HG03342 (cell line): ENCODE data around the gene TMEM82.

Experiments
- ATAC-seq: cut with Tn5 transposase; IDR thresholded peaks from one replicate; pipeline ENCODE4 v1.9.1; 2021; ENCODE audit warnings: mild to moderate bottlenecking, moderate library complexity; ENCODE audit not compliant: unreplicated experiment

Gene TMEM82

DNA sequence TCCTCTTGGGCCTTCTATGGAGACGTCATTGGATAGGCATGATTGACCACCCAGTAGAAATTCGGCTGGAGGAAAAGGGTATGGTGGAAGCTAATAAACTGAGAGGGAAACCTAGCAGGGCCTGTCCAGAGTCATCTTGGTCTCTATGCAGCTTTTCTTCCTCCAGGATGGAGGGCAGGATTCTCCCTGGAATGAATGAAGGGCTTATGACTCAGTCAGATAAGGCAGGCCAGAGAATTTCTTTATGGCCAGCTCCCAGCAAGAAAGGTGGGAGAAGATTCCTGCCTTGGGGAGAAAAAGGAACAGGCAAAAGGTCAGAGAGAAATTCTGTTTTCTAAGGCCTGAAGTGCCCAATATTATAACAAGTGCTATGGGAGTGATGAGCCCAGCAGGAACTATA, 33.4 kb downstream of the TMEM82 start:
- ATAC-seq: no peak

DNA sequence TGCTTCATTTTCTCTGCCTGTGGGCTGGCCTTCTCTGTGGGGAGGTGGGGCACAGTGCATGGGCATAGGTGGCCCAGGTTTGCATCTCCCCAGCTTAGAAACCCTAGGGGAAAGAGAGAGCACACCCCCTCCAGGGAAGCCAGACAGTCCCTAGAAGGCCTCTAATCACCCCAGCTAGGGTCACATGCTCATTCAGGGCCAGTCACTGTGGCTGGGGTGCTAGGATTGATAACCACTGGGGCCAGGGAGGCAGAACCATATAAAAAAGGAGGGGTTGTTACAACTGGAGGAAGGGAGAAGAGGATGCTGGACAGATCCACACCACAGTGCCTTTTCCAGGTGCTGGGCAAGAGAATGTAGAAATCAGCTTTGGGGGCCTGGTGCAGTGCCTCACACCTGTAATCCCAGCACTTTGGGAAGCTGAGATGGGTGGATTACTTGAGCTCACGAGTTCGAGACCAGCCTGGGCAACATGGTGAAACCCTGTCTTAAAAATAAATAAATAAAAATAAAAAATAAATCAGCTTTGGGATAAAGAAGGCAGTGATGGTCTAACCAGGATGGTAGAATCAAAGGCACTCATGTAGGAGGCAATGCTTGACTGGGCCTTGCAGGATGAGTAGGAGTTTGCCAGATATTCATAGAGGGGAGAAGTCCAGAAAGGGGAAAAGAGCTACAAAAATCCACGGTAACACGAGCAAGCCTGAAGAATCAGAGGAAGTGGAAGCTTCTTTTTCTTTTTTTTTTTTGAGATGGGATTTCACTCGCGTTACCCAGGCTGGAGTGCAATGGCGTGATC, 35.8 kb downstream of the TMEM82 start:
- ATAC-seq: no peak

DNA sequence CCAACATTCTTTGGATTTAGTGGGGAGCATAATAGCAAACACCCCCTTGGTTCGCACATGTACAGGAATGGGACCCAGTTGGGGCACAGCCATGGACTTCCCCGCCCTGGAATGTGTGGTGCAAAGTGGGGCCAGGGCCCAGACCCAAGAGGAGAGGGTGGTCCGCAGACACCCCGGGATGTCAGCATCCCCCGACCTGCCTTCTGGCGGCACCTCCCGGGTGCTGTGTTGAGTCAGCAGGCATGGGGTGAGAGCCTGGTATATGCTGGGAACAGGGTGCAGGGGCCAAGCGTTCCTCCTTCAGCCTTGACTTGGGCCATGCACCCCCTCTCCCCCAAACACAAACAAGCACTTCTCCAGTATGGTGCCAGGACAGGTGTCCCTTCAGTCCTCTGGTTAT, 43.4 kb downstream of the TMEM82 start:
- no peak for ATAC-seq

DNA sequence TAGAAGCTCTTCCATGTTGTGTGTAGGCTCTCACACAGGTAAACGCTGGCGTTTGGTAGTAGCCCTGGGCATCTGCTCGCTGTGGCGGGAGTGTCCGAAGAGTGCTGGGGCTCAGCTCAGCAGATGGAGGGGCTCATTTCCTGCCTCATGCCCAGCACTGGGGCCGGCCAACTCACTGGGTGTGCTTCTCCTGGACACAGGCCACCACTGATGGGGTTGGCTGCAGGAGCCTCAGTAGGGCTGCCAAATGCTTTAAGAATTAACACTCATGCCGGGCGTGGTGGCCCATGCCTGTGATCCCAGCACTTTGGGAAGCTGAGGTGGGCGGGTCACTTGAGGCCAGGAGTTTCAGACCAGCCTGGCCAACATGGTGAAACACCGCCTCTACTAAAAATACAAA, 44.3 kb downstream of the TMEM82 start:
- no peak for ATAC-seq

DNA sequence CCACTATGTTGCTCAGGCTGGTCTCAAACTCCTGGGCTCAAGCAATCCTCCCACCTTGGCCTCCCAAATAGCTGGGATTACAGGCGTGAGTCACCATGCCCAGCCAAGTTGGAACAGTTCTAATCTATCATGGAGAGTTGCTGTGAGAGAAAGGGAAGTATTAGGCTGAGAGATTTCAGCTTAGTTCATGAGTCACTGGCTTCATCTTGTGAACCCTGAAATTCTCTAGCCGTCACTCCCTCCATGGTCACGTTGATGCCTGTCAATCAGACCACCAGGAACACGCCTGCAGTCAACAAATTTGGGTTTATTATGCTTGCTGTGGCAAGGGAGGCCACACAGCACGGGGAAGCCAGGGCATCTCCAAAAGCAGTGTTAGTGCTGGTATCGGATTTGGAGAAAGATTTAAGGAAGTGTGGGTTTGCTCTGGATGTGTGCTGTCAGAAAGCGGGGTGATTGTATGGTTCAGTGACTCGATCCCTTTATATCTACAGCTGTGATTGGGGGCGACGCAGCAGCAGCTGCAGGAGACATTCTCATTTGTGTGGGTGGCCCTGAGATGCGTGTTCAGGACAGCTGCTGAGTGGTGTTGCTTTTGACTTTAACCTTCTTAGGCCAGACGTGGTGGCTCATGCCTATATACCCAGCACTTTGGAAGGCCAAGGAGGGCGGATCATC, 46.5 kb downstream of the TMEM82 start:
- no peak for ATAC-seq

DNA sequence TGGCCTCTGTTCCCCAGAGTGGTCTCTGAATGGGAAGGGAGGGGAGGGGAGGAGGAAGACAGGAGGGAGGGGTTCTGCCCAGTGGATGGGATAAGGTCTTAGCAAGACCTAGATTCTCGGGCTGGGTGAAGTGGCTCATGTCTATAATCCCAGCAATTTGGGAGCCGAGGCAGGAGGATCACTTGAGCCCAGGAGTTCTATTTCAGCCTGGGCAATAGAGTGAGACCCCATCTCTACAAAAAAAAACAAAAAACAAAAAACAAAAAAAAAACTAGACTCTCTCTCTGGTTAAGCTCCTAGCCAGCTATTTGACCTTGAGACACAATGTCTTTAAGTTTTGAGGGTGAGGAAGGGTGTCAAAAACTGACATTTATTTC, 53.8 kb downstream of the TMEM82 start:
- no peak for ATAC-seq
